SJCRH30 (cell line): ENCODE measurements around the gene SYNE3. TPM values are rescaled to one million over a fixed set of nuclear protein-coding genes. Genes with fewer than 3 reads are reported as not detected.

Experiments used
- DNase-seq, 2 experiments: peaks; one replicate each; pipeline ENCODE4 v3.0.0-alpha.2; 2015 to 2020
- H3K27ac ChIP-seq: fragments of 250-450 bp; sonication (Bioruptor Pico); 2 replicates; pipeline ENCODE4 v1.5.1; 2020; ENCODE audit warnings: mild to moderate bottlenecking, moderate library complexity
- H3K27me3 ChIP-seq: fragments of 250-450 bp; sonication (Bioruptor Pico); 2 replicates; pipeline ENCODE4 v1.5.1; 2020; ENCODE audit warnings: mild to moderate bottlenecking, moderate library complexity
- H3K36me3 ChIP-seq: fragments of 250-450 bp; sonication (Bioruptor Pico); 2 replicates; pipeline ENCODE4 v1.5.1; 2020; ENCODE audit warnings: mild to moderate bottlenecking, moderate library complexity
- H3K4me1 ChIP-seq: fragments of 250-450 bp; sonication (Bioruptor Pico); 2 replicates; pipeline ENCODE4 v1.5.1; 2020; ENCODE audit warnings: mild to moderate bottlenecking, moderate library complexity
- H3K4me3 ChIP-seq: fragments of 250-450 bp; sonication (Bioruptor Pico); 2 replicates; pipeline ENCODE4 v1.5.1; 2020; ENCODE audit warnings: mild to moderate bottlenecking, moderate library complexity
- H3K9me3 ChIP-seq: fragments of 250-450 bp; sonication (Bioruptor Pico); replicated peaks from 2 replicates; pipeline ENCODE4 v1.5.1; 2020; ENCODE audit warnings: mild to moderate bottlenecking, moderate library complexity
- total RNA-seq: library from RNA; depleted of rRNA; stranded (reverse); fragments of >200 nt; shearing (Covaris generic); gene quantifications from 2 replicates; pipeline ENCODE4 v1.2.3, GENCODE V29; 2014

Gene SYNE3
- total RNA-seq, 1 experiment from 2014 or later, result 34.5 TPM

GRCh38 chr14:95547272-95547625 is 30.8 kb upstream of the SYNE3 start:
- H3K4me3 ChIP-seq, result no peak overlapping the region
- H3K27ac ChIP-seq, result peak overlapping the region; percentile 22; the same call in 1 of the 2 replicates
- H3K27me3 ChIP-seq, result no peaks in the 10 kb centered on the region
- H3K4me1 ChIP-seq, result peaks cover 65% of the 10 kb centered on the region
- no peaks in the 10 kb centered on the region; the same call in 1 of the 2 replicates for H3K9me3 ChIP-seq
- peaks cover 2% of the 10 kb centered on the region; the same call in 1 of the 2 replicates for H3K36me3 ChIP-seq
- DNase-seq, result no peak

- DNase-seq, result no peak
- H3K27ac ChIP-seq, result no peak overlapping the region
Observed at GRCh38 chr14:95545515-95546168, 29.2 kb upstream of the SYNE3 start.

GRCh38 chr14:95544588-95544987 is 28.1 kb upstream of the SYNE3 start:
- peak; percentile 82 to 87 for DNase-seq
- Histone ChIP-seq H3K4me3 (no peak overlapping the region), H3K4me1 (peaks cover 51% of the 10 kb centered on the region), H3K9me3 (no peaks in the 10 kb centered on the region; the same call in 1 of the 2 replicates), H3K36me3 (peaks cover 2% of the 10 kb centered on the region; the same call in 1 of the 2 replicates), H3K27ac (peak overlapping the region; percentile 40), H3K27me3 (no peaks in the 10 kb centered on the region)

More at GRCh38 chr14:95545515-95546168, 29.2 kb upstream of the SYNE3 start:
- Histone ChIP-seq H3K9me3 (no peaks in the 10 kb centered on the region; the same call in 1 of the 2 replicates), H3K4me1 (peaks cover 62% of the 10 kb centered on the region), H3K27me3 (no peaks in the 10 kb centered on the region), H3K36me3 (peaks cover 2% of the 10 kb centered on the region; the same call in 1 of the 2 replicates), H3K4me3 (no peak overlapping the region)

- peaks cover 41% of the 10 kb centered on the region for H3K4me1 ChIP-seq
- DNase-seq, result no peak
- H3K27ac ChIP-seq, result no peak overlapping the region
- H3K27me3 ChIP-seq, result no peaks in the 10 kb centered on the region
- H3K9me3 ChIP-seq, result no peaks in the 10 kb centered on the region
- H3K36me3 ChIP-seq, result no peaks in the 10 kb centered on the region; the same call in 1 of the 2 replicates
- H3K4me3 ChIP-seq, result no peak overlapping the region
Observed at GRCh38 chr14:95543021-95543420, 26.6 kb upstream of the SYNE3 start.

- DNase-seq, result no peak
Observed at GRCh38 chr14:95541932-95542930, 25.8 kb upstream of the SYNE3 start.

GRCh38 chr14:95541346-95541745 is 24.9 kb upstream of the SYNE3 start:
- no peak overlapping the region for H3K27ac ChIP-seq
- H3K4me1 ChIP-seq, result peaks cover 35% of the 10 kb centered on the region
- no peak for DNase-seq
- H3K36me3 ChIP-seq, result no peaks in the 10 kb centered on the region; the same call in 1 of the 2 replicates
- no peaks in the 10 kb centered on the region for H3K27me3 ChIP-seq
- no peaks in the 10 kb centered on the region for H3K9me3 ChIP-seq
- H3K4me3 ChIP-seq, result no peak overlapping the region

More at GRCh38 chr14:95541932-95542930, 25.8 kb upstream of the SYNE3 start:
- Histone ChIP-seq H3K4me1 (peaks cover 36% of the 10 kb centered on the region), H3K9me3 (no peaks in the 10 kb centered on the region), H3K36me3 (no peaks in the 10 kb centered on the region; the same call in 1 of the 2 replicates), H3K27ac (no peak overlapping the region), H3K27me3 (no peaks in the 10 kb centered on the region), H3K4me3 (no peak overlapping the region)

- H3K9me3 ChIP-seq, result no peaks in the 10 kb centered on the region
- no peaks in the 10 kb centered on the region; the same call in 1 of the 2 replicates for H3K36me3 ChIP-seq
- no peak for DNase-seq
Observed at GRCh38 chr14:95540236-95540855, 23.9 kb upstream of the SYNE3 start.

GRCh38 chr14:95538801-95539509 is 22.5 kb upstream of the SYNE3 start:
- Histone ChIP-seq H3K27ac (no peak overlapping the region), H3K4me3 (no peak overlapping the region), H3K36me3 (no peaks in the 10 kb centered on the region; the same call in 1 of the 2 replicates), H3K4me1 (peaks cover 13% of the 10 kb centered on the region), H3K9me3 (no peaks in the 10 kb centered on the region), H3K27me3 (no peaks in the 10 kb centered on the region)
- no peak for DNase-seq

More at GRCh38 chr14:95540236-95540855, 23.9 kb upstream of the SYNE3 start:
- Histone ChIP-seq H3K4me3 (no peak overlapping the region), H3K27ac (no peak overlapping the region), H3K27me3 (no peaks in the 10 kb centered on the region), H3K4me1 (peaks cover 25% of the 10 kb centered on the region)

- DNase-seq, result no peak
- H3K27ac ChIP-seq, result no peak overlapping the region
- peak overlapping the region; percentile 96; the same call in 1 of the 2 replicates for H3K4me3 ChIP-seq
- H3K4me1 ChIP-seq, result peaks cover 6% of the 10 kb centered on the region; the same call in 1 of the 2 replicates
- H3K36me3 ChIP-seq, result peaks cover 6% of the 10 kb centered on the region
- H3K27me3 ChIP-seq, result no peaks in the 10 kb centered on the region
- H3K9me3 ChIP-seq, result no peaks in the 10 kb centered on the region
Observed at GRCh38 chr14:95537298-95538089, 21.0 kb upstream of the SYNE3 start.

- Histone ChIP-seq H3K4me3 (peak overlapping the region; percentile 96), H3K4me1 (peaks cover 10% of the 10 kb centered on the region), H3K9me3 (no peaks in the 10 kb centered on the region), H3K36me3 (peaks cover 6% of the 10 kb centered on the region), H3K27ac (no peak overlapping the region), H3K27me3 (no peaks in the 10 kb centered on the region)
- DNase-seq, result no peak
Observed at GRCh38 chr14:95536671-95537070, 20.2 kb upstream of the SYNE3 start.

GRCh38 chr14:95536036-95536593 is 19.7 kb upstream of the SYNE3 start:
- H3K4me3 ChIP-seq, result peak overlapping the region; percentile 96
- H3K27ac ChIP-seq, result peak overlapping the region; percentile 54
- H3K4me1 ChIP-seq, result peaks cover 12% of the 10 kb centered on the region
- no peak for DNase-seq
- no peaks in the 10 kb centered on the region for H3K9me3 ChIP-seq
- peaks cover 6% of the 10 kb centered on the region for H3K36me3 ChIP-seq
- H3K27me3 ChIP-seq, result no peaks in the 10 kb centered on the region

- peak overlapping the region; percentile 54 for H3K27ac ChIP-seq
- peak overlapping the region; percentile 96 for H3K4me3 ChIP-seq
- H3K27me3 ChIP-seq, result no peaks in the 10 kb centered on the region
- peaks cover 12% of the 10 kb centered on the region for H3K4me1 ChIP-seq
- H3K9me3 ChIP-seq, result no peaks in the 10 kb centered on the region
- H3K36me3 ChIP-seq, result peaks cover 6% of the 10 kb centered on the region
- DNase-seq, result peak; percentile 21 to 37
Observed at GRCh38 chr14:95535226-95536021, 19.0 kb upstream of the SYNE3 start.
